HG03565 (cell line): ENCODE results near the gene ABHD16B.

Experiments
- ATAC-seq: cut with Tn5 transposase; IDR thresholded peaks from one replicate; pipeline ENCODE4 v1.9.1; 2021; ENCODE audit warnings: mild to moderate bottlenecking, moderate library complexity; ENCODE audit not compliant: unreplicated experiment

ABHD16B gene

DNA sequence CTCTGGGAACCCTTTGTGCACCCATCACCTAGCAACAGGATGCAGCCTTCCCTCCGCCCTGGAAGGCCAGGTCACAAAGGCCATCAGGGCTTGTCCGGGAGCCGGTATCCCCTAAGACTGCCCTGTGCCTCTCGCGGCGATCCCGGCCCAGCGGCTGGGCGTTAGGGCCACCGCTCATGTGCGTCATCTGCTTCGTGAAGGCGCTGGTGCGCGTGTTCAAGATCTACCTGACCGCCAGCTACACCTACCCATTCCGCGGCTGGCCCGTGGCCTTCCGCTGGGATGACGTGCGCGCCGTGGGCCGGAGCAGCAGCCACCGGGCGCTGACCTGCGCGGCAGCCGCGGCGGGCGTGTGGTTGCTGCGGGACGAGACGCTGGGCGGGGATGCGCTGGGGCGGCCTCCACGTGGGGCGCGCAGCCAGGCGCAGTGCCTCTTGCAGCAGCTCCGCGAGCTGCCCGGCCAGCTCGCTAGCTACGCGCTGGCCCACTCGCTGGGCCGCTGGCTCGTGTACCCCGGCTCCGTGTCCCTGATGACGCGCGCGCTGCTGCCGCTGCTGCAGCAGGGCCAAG is at the start of gene ABHD16B:
ABHD16B (plus strand) TSS at position 134 of the 570 bp plus-strand sequence; CDS start at position 177, 43 bp downstream.
- ATAC-seq = no peak

DNA sequence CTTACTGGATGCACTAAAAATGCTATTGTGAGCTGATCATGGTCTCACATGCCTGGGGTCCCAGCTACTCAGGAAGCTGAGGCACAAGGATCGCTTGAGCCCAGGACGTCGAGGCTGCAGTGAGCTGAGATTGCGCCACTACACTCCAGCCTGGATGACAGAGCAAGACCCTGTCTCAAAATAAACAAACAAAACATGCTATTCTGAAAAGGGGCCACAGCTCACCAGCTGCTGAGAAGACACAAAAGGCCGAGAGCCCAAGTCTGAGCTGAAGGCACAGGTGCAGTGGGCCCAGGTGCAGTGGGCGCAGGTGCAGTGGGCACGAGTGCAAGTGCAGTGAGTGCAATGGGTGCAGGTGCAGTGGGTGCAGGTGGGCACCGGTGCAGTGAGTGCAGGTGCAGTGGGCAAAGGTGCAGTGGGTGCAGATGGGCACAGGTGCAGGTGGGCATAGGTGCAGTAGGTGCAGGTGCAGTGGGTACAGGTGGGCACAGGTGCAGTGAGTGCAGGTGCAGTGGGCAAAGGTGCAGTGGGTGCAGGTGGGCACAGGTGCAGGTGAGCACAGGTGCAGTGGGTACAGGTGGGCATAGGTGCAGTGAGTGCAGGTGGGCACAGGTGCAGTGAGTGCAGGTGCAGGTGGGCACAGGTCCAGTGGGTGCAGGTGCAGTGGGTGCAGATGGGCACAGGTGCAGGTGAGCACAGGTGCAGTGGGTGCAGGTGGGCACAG is 46.2 kb upstream of the ABHD16B start:
- no peak for ATAC-seq

DNA sequence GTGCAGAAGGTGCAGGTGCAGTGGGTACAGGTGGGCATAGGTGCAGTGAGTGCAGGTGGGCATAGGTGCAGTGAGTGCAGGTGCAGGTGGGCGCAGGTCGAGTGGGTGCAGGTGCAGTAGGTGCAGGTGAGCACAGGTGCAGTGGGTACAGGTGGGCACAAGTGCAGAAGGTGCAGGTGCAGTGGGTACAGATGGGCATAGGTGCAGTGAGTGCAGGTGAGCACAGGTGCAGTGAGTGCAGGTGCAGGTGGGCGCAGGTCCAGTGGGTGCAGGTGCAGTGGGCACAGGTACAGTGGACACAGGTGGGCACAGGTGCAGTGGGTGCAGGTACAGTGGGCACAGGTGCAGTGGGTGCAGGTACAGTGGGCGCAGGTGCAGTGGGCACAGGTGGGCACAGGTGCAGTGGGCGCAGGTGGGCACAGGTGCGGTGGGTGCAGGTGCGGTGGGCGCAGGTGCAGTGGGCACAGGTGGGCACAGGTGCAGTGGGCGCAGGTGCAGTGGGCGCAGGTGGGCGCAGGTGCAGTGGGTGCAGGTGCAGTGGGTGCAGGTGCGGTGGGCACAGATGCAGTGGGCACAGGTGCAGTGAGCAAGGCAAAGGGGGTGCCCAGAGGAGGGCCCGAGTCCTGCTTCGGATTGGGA is 45.6 kb upstream of the ABHD16B start:
- ATAC-seq = no peak

DNA sequence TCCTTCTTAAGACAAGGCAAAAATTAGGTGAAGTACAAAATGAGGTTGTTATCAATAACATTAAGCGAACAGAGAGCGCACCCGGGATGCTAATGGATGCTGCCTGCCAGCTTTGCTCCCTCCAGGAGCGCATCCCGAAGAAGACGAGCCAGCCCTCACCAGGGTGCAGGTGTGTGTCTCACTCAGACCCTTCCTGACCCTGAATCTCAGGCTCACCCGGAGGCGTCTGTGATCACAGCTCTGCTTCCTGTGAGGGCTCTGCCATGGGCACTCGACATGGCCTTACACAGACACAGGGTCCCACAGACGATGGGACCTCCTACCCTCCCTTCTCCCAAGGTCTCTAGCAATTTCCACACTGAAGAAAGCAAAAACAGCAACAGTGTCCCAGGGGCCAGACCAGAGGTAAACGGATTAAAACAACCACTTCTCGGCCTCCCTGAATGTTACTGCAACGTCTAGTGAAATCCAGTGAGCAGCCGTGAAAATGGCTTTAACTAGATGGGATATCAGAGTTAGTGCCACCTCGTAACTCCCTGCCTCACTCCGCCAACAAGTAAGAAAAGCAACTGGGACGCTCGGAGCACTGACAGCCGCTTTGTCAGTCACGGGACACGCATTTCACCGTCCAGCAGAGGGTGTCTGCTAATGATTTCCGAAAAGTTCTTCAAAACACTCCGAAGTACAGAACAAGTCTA is 41.9 kb upstream of the ABHD16B start:
- no peak for ATAC-seq

DNA sequence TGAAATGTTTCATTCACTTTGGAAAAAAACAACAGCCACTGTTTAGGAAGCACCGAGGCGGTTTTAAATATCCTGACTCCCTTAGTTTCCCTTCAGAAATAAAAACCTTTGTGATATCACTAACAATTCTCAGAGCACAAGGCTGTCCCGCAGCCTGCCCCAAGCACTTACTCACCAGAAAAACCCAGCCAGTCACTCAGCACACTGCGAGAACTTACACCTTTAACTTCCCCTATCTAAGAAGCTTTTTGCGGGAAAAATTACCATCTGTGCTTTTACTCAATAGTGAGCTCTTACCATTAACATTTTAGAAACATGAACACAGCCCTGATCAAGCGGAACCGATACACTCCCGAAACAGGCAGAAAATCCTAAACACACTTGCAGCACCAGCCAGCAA is 39.5 kb upstream of the ABHD16B start:
- no peak for ATAC-seq

DNA sequence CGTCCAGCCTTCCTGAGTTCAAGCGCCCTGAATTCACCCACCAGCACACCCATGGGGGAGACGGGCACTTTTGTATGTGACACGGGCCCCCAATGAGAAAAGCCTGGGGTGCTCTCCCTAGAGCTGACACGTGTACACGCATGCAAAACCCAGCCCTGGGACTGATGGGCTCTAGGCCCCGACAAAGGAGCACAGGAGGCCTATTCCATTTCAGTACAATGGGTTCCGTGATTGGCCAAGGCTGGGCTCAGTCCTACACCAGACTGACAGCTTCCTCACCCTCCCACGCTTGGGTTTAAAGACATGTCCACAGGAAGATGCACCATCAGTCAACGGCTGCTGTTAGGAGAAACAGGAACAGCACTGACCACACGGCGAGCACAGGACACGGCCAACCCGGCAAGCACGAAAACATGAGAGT is 39.0 kb upstream of the ABHD16B start:
- ATAC-seq = no peak

DNA sequence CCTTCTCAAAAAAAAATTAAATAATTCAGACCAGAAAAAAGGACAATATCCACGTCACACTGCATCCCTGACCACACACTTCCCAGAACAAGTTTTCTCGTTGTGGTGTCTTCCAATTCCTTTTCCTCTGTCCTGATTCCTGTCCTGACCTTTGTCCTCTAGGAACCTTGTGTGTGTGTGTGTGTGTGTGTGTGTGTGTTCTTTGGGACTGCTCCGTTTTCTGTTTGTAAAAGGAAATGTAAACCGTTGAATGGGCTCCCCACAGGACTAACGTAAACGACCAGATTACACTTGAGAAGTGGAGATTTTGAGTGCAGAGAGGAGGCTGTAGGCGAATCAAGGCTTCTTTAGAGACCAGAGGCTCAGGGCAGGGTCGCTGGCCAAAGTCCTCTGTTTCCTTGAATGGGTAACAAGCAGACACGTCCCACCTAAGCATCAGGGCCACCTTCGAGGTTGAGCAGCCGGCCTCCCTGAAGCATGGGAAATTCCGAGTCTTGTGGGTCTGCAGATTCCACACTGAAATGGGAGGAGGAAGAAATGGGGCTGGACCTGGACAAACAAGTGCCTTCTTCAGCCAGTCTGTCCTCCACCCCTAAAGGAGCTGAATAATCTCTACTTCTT is 37.5 kb upstream of the ABHD16B start:
- ATAC-seq = no peak

DNA sequence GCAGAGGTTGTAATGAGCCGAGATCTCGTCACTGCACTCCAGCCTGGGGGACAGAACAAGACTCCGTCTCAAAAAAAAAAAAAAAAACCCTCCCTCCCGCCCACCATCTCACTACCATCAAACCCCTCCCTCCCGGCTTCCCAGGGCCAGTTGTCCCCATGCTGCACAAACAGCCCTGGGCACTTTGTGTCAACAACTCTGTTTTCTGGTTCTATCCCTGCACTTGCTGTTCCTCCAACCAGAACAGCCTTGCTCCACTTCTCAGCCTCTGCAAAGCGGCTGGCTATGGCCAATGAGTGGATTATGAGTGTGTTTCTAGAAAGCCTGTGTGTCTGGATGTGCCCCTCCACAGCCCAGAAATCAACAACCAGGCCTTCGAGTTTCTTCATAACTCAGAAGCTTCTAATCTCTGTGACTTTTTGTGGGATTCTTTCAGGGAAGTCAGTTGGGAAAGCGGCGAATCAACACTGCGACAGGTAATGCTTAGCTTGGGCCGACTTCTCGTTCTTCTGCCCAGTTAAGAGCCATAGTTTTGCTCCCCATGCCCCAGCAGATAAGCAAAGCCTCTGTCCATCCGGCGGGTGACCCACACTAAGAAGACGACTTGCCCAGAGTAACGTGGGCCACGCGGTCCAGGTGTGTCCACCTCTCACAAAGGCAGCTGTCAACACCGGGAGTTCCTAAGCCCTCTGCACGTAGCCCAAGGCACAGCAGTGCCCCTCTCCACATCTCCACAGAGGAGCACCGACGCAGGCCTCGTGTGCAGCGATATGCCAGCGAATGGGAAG is 35.8 kb upstream of the ABHD16B start:
- ATAC-seq = no peak

DNA sequence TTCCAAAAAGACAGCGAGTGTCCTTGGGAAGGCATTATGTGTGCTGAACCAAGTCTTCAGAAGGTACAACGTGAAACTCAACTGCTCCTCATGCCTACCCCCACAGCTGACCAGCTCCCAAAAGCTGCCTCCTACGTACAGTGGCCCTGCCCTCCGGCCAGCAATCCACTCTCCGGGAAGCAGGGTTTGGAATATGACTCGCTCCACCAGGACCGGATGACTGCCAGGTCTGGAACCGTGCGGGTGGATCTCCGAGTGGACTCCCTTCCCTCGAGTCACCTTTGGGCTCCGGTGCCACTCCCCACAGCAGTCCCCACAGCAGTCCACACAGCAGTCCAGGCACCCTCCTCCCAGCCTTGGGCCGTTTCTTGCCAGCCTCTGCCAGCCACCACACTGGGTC is 34.5 kb upstream of the ABHD16B start:
- ATAC-seq = no peak

DNA sequence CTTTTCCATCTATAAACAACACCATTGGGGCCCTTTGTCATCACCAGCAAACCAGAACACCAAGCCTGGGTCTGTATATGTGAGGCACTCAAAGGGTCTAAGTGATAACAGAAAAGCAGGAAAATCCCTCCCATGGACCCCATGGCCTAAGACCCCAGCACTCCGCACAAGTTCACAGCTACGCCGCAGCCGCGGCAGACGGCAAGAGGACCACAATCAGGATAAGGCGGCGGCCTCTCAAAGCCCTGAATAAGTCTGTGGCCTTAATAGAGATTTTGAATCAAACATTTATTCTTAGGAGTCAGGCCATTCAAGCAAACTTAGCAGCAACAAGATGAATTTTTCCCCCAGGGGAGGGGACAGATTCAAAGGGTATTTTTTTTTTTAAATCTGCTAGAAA is 33.2 kb upstream of the ABHD16B start:
- no peak for ATAC-seq

DNA sequence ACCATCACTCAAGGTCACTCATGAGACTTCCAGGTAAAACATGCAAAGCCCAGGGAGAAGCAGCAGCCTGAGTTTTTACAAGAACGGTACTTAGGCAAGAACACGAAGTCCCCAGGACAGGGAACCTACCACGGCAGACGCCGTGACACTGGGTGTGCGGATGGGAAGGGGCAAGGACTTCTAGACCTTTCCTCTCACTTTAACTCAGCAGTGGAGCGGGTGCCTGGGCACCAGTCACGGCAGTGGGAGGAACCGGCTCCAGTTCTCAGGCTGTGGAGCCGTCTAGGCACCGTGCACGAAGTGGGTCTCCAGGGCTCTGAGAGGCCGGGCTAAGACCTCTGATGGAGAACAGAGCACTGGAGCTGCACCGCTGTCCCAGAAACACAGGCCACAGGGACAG is 32.8 kb upstream of the ABHD16B start:
- no peak for ATAC-seq

DNA sequence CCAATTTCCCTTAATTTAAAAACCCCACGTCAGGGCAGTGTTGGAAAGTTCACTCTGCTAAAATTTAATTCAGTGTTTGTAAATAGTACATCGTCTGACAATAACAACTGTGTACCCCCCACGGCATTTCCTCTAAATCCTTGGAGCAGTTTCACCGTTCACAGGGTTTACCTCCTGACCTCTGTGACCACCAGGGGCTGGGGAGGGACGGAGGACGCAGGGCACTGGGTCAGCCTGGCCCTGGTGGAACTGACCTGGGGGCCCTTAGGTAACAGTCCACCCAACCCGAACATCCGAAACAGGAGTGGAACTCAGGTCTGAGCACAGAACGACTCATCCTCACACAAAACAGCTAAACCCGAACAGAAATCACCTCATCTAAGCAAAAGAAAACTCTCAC is 32.3 kb upstream of the ABHD16B start:
- ATAC-seq = no peak

DNA sequence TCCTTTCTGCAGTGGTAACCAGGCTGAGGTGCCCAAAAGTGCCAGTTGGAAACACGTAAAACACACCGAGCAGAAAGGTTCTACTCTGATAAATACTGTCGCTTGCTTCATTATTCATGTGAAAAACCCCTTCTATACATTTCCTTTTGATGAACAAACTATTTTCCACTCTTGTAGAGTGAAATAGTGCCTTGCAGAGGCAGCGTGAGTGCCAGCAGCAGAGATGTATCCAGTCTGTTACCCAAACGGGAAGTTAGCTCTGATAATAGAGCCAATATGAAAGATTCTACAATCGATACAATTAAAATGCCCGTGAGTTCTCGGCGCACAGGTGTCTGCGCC is 31.7 kb upstream of the ABHD16B start:
- no peak for ATAC-seq

DNA sequence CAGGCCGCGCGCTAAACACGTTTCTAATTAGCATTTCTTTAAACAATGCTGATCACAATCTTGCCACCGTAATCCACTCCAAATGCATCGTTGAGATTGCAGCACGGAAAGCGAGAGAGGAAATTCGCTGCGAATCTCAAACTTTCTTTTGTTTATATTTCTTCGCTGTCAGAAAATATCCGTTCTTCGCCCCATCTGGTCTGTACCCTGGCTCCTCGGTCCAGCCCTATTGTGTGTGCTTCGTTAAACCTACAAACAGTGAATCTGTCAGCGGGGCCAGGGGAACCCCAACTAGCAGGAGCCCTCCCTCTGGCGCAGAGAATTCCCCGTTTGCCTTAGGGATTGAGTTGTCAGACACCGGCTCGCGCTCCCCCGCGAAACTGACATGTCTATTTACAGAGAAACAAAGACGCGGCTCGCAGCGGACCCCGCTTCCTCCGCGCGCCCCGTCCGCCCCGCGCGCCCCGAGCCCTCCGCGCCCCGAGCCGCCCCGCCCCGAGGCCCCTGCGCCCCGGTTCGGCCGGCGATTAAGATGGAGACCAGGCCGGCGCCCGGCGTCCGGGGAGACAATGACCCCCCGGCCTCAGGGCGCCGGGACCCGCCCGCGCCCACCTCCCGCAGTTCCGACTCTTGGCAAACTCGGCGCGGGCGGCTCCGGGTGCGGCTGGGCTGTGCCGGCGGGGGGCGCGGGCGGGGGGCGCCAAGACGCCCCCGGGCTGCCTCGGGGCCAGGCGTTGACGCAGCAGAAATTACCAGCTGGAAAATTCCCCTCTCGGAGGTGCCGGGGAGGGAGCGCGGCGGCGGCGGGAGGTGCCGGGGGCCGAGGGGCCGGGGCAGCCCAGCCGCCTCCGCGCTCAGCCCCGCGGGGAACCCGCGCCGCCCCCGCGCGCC is 31.1 kb upstream of the ABHD16B start:
- no peak for ATAC-seq

DNA sequence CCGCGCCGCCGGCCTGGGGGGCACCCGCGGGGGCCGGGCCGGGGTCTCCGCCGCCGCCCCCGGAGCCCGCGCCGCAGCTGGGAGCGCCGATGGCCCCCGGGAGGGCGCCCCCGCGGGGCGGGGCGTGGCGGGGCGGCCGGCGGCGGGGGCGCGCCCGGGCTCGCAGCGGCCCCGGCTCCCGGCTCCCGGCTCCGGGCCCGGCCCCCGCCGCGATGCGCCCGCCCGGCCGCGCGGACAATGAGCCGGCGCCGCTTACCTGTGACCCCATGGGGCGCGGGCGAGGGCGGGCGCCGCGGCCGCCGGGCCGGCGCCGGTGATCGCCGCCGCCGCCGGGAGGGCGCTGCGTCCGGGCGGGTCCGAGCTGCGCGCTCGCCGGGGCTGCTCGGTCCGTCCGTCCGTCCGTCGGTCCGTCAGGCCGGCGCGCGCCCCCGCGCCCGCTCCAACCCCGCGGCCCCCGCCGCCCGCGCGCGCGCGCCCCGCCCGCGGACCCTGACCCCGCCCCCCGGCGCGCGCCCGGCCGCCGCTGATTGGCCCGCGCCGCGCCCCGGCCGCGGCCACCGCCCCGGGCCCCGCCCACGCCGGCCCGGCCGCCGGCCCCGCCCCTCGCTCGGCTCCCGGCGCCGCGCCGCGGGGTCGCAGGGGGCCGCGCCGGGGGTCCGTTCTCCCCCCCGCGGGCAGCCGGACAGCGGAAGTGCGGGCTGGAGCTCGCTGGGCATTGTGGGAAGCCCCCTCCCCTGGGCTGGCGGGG is 30.3 kb upstream of the ABHD16B start, which contains the start of gene ZBTB46:
ZBTB46 (minus strand) TSS at position 424 of the 748 bp plus-strand sequence. CDS start 40,507 bp downstream, outside the sequence.
- peak; percentile 32 for ATAC-seq

DNA sequence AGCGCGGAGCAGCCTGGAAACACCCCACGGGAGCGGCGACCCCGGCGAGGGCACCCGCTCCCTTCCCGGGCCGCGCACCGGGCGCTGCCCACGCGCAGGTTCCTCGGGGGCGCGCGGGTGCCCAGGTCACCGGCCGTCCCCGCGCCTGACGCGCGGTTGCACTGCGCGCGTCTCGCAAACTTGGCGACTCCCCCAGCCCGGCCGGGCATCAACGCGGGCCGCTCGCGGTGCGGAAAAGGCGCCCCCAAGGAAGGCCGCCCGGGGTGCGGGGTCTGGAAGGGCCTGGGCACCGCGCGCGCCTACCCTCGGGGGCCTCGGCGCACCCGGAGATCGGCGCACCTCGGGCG is 29.7 kb upstream of the ABHD16B start:
- ATAC-seq = peak; percentile 8

DNA sequence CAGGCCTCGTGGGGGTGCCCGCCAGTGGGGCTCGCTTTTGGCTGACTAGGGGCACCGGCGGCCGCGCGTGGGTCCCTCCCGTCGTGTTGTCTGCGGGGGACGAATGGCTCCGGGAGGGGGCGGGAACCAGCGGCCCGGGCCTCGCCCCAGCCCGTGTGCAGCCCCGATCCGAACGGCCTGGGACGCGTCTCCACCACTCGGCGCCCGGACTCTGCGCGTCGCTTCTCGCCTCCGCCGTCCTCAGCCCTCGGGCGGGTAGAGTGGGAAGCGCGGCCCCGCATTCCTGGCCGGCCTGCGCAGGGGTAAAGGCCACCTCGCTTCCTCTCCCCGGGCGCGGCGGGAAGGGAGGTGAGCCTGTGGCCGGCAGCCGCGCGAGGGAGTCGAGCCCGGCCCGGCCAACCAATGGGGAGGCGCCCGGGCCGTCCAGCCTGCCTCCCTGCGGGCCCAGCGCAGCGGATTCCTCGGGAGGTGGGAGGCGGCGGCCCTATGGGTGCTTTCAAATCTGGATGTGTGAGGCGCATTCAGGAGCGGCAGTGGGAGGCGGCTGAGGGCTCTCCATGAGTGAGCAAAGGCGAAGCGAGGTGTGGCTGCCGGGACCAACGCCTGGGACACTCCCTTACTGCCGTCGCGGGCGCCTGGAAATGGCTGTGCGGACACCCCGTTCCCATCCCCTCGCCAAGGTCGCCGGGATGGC is 29.2 kb upstream of the ABHD16B start:
- peak; percentile 5 for ATAC-seq

DNA sequence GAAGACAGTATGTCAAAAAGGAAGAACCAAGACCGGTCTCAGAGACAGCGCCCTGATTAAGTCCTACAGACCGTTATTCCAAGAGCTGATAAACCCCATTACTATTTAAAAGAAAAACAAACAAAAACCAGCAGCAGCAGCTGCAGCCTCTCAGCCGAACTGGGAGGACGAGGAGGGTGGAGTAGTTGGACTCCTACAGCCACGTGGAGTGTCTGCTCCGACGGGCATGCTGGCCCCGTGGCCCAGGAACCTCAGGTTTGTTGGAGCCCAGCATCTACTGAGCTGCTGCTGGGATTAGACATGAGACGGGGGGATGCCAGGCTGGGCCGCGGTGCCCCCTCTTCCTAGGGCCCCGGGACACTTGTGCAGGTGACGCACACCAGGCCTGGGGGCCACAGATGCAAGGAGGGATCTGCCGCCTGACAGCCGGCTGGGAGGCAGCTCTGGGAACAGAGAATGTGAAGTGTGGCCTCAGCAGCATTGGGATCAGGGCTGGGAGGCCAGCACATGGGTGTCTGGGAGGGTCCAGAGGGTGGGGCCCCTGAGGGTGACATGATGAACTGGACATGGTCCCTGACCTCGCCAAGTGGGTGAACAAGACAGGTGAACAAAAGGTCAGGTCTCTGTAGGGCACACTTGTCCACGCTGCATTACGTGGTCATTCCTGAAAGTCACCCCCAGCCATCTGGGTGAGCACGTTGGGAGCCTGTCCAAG is 27.4 kb upstream of the ABHD16B start:
- no peak for ATAC-seq
